NK-92 treated with Interleukin-12 subunit alpha and Interleukin-12 subunit beta, amount 100 ng/mL, for 24 hours (cell line): Measurements from ENCODE around the gene FAIM.
"Not testable (repeated sequence)": the region's sequence is repeated elsewhere in the genome, so short reads cannot be mapped to it uniquely, and the experiment has no call there.

Experiments used
- DNase-seq: peaks from one replicate; lab custom pipeline; 2025; lab: John Stamatoyannopoulos, UW

Gene FAIM

DNA sequence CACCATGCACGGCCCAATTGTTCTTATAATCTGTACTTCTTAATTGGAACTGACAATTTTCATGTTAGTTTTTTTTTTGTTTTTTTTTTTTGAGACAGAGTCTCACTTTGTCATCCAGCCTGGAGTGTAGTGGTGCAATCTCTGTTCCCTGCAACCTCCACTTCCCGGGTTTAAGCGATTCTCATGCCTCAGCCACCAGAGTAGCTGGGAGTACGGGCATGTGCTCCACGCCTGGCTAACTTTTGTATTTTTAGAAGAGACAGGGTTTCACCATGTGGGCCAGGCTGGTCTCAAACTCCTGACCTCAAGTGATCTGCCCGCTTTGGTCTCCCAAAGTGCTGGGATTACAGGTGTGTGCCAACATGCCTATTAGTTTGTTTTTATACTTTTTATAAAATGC lies 72.4 kb downstream of the FAIM start:
- DNase-seq: not testable (repeated sequence)

DNA sequence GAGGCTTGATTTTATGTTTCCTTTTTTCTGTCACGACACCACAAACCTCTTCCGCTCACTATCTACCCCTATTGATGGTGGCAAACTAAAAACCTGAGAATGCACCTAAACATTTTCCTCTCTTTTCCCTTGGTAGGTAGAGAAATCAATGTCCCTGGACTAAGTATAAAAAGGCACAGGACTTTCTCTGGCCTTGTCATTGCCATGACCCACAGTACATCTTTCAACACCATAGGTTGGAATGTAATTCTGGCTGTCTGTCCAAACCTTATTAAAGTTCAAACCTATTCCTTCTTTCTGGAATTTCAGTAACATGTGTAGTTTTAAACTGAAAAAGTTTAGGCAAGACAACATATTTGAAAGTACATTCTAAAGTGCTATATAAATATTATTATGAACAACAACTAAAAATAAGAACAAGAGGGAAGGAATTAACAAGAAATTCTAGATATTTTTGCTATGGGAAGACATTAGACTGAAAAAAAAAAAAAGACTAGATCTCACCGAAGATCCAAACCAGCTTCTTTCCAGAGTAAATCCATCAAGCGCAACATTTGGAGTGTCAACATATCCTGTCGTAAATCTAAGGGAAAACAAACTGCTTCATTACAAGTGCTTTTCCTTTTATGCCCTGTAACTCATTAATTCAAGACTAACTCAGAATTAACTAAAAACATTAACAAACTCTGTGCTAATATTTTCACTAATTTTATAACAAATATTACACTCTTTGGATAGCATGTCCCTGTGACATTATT lies 73.1 kb downstream of the FAIM start:
- no peak for DNase-seq

GRCh38 chr3:138682648-138683047 lies 74.1 kb downstream of the FAIM start:
- no peak for DNase-seq
